Suppressor macrophage (primary cell): ENCODE data around the gene CYP51A1.
"Not testable (repeated sequence)": the region's sequence is repeated elsewhere in the genome, so short reads cannot be mapped to it uniquely, and the experiment has no call there.

Source experiments
- DNase-seq, 4 experiments: peaks; one replicate each; pipeline ENCODE4 v3.0.0-alpha.2; 2020 to 2022

The CYP51A1 gene

DNA sequence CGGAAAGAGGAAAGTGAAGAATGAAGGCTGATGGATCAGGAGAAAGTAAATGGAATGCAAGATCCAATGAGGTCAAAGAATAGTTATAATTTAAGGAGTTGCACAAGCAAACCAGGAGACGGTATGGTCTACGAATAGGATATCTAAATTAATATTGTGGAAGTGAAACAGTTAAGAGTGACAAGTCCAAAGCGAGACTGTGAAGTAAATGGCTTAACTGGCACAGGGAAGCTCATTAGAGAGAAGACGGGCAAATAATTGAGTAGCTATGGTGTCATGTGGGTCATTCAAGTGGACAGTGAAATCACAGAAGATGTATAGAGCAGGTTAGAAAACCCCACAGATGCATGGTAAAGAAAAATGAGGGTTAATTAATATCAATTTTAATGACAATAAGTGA, 3.2 kb downstream of the CYP51A1 start:
- no peak for DNase-seq

DNA sequence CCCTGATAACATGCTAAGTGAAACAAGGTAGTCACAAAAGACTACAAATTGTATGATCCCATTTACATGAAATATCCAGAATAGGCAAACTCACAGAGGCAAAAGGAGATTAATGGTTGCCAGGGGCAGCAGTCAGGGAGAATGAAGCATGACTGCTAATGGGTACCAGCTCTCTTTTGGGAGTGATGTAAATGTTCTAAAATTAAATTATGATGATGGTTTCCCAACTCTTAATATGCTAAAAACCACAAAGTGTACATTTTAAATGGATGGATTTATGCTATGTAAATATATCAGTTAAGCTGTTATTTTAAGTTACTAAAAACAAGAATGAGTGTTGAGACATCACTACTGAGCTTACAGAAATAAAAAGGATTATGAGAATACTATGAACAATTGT, 12.6 kb downstream of the CYP51A1 start:
- no peak for DNase-seq

DNA sequence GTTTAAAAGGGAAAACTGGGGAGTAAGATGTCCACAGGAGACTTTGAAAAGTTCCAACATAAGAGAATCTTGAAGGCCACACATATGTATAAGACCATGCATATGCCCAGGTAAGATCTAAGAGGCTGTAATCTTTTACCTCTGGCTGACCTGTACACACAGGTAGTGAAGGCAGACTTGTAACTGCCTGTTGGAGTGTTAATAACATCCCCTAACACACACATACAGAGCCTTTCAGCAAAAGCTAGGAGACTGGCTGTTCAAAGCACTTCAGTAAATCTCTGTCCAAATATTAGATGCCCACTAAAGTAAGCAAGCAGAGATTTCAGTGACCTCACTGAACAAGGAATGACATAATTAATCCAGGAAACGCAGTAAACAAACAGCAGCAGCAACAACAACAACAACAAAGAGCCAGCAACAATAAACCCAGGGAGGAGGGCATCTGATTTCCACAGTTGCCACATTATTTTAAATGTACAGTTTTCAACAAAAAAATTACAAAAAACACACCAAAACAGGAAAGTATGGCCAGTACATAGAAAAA, 15.0 kb downstream of the CYP51A1 start:
- DNase-seq = no peak

DNA sequence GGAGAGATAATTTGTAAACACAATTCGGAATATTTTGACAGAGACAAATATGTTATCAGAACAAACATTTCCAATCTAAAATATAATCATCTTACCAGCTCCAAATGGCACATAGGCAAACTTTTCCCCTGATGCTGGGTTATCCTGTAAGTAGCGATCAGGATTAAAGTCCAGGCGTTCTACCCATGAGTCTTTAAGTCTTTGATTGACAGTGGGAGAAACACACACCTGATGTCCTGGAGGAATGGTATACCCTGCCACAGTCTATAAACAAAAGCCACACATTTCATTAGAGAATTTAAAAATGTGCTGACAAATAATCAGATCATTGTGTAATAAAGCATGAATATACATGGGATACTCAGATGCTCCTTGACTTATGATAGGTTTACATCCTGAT, 17.3 kb downstream of the CYP51A1 start:
- no peak for DNase-seq

DNA sequence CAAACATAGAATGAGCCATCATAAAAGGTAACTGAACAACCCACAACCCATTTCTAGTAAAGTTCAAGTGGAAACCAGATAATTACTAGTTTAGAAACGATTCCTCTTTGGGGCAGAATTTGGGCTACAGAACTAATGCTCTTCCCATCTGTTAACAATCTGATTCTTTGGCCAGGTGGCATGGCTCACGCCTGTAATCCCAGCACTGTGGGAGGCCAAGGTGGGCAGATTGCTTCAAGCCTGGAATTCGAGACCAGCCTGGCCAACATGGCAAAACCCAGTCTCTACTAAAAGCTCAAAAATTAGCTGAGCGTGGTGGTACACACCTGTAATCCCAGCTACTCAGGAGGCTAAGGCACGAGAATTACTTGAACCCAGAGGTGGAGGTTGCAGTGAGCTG, 18.5 kb downstream of the CYP51A1 start:
- no peak for DNase-seq

DNA sequence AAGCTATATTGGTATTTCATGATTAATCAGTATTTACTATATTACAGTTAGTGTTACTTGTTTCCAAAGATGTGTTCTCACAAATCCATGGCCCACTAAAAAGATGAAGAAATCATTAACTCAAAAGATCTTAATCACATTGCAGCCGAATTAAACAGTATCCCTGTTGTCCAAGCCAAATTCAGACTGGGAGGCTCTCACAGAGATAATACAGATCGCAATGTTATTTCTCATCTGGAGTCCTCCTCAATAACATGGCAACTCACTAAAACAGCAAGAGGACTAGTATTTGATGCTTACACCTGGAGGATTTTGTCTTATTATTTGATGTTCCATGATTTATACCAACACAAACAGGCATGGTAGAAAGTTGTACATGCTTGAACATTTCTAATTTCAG, 23.4 kb downstream of the CYP51A1 start:
- DNase-seq = no peak

DNA sequence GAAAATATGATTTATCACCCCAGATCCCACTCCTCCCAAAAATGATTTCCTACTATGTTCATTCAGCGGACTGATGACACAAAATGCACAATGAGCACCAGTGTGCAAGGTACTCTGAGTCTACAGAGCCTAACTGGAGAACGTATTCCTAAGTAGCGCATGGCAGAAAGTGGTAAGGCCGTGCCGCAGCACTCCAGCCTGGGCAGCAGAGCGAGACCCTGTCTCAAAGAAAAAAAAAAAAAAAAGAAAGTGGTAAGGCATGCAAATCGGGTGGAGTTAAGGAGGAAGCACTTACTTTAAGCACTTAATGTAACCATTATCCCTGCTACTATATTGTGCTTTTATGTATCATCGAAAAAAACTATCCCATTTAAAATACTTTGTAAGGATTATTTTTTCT, 25.5 kb downstream of the CYP51A1 start:
- DNase-seq = no peak

DNA sequence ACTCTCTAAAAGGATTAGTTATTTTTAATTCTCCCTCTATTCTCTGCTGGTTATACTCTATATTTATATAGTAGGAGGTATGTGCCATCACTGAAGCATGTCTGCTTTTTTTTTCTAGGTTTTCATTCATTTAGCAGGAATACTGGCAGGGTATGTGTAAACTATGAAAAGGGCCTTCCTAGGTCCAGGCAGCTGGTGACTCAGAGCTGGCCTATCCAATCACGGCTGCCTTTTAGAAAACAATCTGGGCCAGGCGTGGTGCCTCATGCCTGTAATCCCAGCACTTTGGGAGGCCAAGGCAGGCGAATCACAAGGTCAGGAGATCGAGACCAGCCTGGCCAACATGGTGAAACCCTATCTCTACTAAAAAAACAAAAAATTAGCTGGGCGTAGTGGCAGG, 31.4 kb downstream of the CYP51A1 start:
- not testable (repeated sequence) for DNase-seq

DNA sequence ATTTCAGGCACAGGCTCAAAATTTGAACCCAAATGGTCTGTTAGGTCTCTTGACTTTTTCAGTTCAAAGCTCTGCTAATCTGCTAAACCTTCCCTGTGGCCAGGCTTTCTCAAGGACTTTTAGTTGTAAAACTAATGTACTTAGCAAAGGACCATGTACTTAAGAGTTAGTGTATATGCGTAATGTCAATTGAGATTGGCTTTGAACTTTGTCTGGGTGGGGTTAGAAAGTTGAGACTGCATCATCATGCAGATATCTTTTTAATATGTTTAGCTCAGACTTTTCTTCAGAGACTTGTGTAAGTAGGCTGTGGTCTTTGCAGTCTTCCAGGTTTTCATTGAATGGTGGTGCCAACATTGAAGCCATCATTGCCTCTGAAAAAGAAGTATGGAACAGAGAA, 33.7 kb downstream of the CYP51A1 start:
- DNase-seq = no peak

DNA sequence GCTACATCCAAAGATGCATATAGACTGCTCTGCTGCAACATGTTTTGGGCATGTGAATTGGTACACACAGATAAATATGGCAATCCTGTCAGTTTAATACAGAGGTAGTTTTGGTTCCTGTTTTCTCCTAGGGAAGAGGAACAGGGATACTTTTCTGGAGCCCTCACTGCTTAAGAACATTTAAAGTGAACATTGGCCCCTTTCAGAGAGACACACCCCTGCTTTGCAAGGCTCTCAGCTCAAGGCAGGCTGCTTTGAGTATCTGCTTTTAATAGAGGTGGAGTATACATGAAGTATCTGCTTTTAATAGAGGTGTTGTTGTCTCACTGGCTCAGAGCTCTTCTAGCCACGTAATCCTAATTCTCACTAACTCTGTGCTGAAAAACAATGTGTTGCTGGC, 38.9 kb downstream of the CYP51A1 start:
- DNase-seq = peak; percentile 17 to 59 (median 38)

DNA sequence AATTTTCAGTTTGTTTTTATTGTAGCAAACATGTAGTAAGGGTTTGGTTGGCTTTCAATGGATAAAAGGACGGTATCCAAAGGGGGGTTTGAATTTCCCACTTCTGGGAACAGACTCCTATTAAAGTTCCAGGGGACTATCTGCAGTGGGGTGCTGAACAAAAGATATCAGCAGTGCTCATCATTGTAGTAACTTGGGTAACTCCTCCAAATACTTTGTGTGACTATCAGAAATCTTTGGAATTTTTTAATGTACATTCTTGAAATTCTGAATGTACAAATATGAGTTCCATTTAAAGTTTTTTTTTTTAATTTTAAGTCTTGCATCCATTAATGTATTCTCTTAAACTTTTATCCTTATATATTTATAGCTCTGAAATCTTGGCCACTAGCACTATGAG, 42.1 kb downstream of the CYP51A1 start:
- DNase-seq = no peak

DNA sequence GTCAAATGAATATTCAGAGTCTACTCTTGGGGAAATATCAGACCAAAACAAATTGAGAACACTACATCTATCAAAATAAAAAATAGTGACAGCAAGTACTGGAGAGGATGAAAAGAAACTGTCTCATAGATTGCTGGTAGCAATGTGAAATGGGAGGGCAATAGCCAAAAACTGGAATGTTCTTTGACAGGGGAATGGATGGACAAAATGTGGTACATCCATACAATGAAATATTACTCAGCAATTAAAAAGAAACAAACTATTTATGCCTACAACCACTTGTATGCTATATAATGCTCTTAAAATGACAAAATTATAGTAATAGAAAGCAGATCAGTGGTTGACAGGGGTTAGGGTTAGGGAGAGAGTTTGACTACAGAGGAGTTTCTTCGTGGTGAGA, 46.0 kb downstream of the CYP51A1 start:
- DNase-seq = no peak

DNA sequence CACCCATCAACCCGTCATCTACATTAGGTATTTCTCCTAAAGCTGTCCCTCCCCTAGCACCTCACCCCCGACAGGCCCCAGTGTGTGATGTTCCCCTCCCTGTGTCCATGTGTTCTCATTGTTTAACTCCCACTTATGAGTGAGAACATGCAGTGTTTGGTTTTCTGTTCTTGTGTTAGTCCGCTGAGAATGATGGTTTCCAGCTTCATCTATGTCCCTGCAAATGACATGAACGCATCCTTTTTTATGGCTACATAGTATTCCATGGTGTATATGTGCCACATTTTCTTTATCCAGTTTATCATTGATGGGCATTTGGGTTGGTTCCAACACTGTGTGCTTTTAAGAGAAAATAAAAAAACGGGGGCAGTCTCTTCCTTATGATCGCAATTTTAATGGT, 50.4 kb downstream of the CYP51A1 start:
- DNase-seq = not testable (repeated sequence)

DNA sequence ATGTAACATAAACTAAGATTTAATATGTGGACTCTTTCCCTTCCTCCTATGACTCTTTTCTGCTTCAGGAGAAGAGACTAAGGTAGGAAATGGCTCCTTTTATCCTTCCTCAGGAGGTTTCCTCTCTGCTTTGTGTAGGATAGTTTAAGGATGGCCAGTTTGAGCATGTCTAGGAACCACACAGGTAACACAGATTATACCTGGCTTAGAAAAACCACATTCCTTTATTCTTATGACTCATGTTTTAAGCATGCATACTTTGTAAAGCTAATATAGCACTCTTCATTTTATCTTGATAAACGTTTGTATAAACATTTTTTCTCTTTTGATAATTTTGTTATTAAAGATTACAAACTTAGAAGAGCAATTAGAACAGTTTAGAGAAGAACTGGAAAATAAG, 57.8 kb downstream of the CYP51A1 start:
- DNase-seq = no peak

DNA sequence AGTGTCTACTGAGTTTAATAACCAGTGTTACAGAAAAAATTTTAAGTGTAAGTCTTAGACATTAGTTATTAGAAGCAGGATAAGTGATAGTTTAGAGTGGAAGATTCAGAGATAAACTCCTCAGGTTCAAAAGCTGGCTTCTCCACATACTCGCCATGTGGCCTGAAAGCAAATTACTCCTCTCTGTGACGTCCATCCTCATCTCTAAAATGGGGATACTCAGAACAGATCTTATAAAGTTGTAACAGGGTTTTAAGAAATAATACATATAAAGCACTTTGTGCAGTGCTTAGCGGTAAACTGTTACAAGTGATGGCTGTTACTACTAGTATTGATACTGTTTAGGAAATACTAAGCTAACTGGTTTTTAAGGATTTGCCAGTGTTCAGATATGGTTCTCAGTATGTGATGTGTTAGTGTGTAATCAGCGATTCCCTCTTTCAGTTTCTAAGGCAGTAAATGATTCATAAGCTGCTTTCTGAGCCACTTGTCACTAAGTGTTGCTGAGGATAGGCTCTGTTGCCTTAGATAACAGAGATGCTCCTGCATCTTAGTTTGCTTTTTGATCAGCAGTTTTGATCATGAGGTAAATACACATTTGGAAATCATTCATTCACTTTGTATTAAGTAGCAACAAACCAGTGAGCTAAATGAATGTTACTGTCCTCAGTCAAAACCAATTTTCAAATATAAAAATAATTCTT, 58.7 kb downstream of the CYP51A1 start:
- DNase-seq = no peak

DNA sequence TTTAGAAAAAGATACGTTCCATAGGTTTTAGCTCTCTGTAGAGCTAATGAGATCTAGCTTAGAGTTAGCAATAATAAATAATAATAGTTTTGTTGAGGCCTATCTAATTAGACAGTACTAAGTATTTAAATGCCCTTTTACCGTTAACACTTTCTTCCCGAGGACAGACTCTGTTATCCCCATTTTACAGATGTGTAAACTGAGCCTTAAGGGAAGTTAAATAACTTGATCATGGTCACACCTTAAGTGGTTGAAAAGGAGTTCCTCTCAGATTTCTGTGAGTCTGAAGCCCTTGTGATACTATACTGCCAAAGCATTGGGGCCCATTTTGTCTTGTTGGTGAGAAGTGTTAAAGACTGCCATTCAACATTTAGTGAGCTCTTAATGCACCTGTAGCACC, 61.6 kb downstream of the CYP51A1 start:
- no peak for DNase-seq

DNA sequence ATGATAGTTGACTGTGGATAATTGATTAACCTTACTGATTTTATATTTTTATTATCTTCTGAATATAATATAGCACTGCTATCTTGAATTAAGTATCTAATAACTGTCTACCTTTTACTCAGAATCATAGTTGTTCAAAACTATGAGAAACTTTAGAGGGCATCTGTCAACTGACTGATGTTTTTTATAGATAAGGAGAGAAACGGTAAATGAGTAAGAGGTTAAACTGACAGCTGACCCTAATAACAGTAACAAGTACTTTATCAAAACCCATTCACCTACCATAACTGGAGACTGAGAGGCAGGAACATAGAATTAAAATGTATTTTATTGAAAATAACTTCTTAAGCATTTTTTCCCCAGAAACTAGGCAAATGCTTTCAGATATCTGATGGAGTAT, 62.2 kb downstream of the CYP51A1 start:
- DNase-seq = no peak

DNA sequence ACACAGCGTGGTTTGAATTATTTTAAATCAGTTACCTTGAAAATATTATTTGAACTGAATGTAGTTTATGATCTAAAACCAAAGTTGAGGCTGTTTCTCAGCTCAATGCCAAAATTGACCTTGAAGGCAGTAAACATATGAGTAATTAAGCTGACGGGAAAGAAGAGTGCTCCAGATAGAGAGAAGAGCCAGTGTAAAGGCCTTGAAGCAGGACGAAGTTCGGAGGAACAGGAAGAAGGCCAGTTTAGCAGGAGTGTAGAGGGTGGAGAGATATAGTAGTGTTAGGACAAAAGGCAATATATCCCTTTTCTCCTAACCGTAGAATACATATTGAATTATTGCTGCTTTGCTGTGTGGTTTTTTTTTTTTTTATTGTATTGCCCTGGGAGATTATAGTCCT, 63.2 kb downstream of the CYP51A1 start:
- DNase-seq = no peak

DNA sequence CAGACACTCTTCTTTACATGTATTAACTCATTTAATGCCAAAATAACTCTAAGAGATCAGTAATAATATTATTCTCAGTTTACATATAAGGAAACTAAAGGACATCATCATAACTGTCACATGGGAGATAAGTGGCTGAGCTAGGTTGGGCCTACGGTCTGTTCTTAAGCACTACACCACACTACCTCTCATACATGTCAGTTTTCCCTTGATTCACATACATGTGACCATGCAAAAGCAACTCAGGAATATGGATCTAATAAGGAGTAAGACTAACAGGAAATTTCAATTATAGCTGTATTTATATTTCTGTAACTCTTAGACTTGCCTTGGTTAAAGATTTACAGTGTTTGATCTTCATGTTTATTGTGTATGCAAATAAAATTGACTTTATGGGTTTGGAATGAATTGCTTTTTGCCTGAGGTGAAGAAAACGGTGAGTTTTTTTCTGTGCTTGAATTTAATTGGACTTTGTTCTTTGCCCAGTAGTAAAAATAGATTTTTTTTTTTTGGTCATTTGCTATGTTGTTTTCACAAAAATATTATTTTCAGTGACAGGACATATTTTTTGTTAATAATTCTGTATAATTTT, 69.7 kb downstream of the CYP51A1 start:
- DNase-seq = no peak
